ENCODE measurements around the gene FNDC1.

DNA sequence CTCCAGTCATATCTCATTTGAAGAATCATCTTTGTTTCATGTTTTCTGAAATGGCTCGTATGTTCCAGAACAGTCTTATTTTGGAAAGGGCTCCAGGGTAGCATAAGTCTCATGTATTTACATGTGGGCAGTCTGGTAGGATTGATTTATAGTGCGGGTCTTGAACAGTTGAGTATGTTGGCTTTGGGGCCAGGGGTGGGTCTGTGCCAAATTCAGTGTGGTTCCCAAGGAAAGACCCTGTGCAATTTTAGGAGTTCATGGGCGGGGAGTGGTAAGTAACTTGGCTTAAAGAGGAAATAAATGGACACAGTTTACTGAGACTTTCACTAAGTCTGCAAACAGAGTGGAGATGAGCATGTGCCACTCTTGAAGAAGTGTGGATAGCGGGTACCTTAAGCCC, 7.7 kb downstream of the FNDC1 start:
- TF ChIP-seq, protein P1, sequence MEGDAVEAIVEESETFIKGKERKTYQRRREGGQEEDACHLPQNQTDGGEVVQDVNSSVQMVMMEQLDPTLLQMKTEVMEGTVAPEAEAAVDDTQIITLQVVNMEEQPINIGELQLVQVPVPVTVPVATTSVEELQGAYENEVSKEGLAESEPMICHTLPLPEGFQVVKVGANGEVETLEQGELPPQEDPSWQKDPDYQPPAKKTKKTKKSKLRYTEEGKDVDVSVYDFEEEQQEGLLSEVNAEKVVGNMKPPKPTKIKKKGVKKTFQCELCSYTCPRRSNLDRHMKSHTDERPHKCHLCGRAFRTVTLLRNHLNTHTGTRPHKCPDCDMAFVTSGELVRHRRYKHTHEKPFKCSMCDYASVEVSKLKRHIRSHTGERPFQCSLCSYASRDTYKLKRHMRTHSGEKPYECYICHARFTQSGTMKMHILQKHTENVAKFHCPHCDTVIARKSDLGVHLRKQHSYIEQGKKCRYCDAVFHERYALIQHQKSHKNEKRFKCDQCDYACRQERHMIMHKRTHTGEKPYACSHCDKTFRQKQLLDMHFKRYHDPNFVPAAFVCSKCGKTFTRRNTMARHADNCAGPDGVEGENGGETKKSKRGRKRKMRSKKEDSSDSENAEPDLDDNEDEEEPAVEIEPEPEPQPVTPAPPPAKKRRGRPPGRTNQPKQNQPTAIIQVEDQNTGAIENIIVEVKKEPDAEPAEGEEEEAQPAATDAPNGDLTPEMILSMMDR (IDR thresholded peaks at IDR 0.05) = no peak
- no peak for TF ChIP-seq POLR2A (IDR thresholded peaks at IDR 0.05)

All from lower leg skin (tissue), 3 donors.